Tibial artery (tissue), 4 donors: Measurements from ENCODE around the gene PCDHGA8.
A peak's percentile ranks its signal among the peaks of the same experiment; 100 is the strongest.
"Not testable (repeated sequence)": the region's sequence is repeated elsewhere in the genome, so short reads cannot be mapped to it uniquely, and the experiment has no call there.

ENCODE experiments used
- DNase-seq, 2 donors: peaks; one replicate each; pipeline ENCODE4 v3.0.0-alpha.2; 2019
- H3K27ac ChIP-seq, 2 donors: fragments of 200-600 bp; sonication (generic) in 1 of 2; 1 replicate in 1 of 2; 2 replicates in 1 of 2; pipeline ENCODE4 v1.5.1; 2018 to 2019; ENCODE audit warnings: mild to moderate bottlenecking in 1 of 2
- H3K27me3 ChIP-seq, 2 donors: fragments of 200-600 bp; sonication (generic) in 1 of 2; one replicate each; pipeline versions ENCODE4 v1.5.1 to v1.6.0; 2016 to 2019
- H3K36me3 ChIP-seq, 3 donors: fragments of 200-600 bp; sonication (generic) in 2 of 3; one replicate each; pipeline ENCODE4 v1.5.1; 2016 to 2019; ENCODE audit warnings: mild to moderate bottlenecking in 2 of 3
- H3K4me1 ChIP-seq, 4 donors: fragments of 200-600 bp; sonication (generic) in 2 of 4; 1 replicate in 3 of 4; 2 replicates in 1 of 4; pipeline ENCODE4 v1.5.1; 2016 to 2019
- H3K4me3 ChIP-seq, 2 donors: fragments of 200-600 bp; sonication (generic) in 1 of 2; 1 replicate in 1 of 2; 2 replicates in 1 of 2; pipeline ENCODE4 v1.5.1; 2018 to 2019; ENCODE audit warnings: mild to moderate bottlenecking in 2 of 2
- H3K9me3 ChIP-seq, 3 donors: fragments of 200-600 bp; sonication (generic) in 1 of 3; one replicate each; pipeline ENCODE4 v1.5.1; 2016 to 2019
- intact Hi-C: fragments of 100-400 bp; cut with DNase I; formaldehyde crosslinking; loops from one replicate; pipeline ENCODE4 v1.15.0; 2023; ENCODE audit warnings: low total_unique reads
- TF ChIP-seq, protein P1 (sequence below), 2 experiments: fragments of 200-600 bp in 1 of 2; fragments of 450-650 bp in 1 of 2; IDR thresholded peaks; one replicate each; pipeline ENCODE4 v1.5.1; 2017 to 2019; ENCODE audit warnings: antibody characterized with exemption in 2 of 2, mild to moderate bottlenecking in 1 of 2, moderate library complexity in 1 of 2

Gene PCDHGA8

DNA sequence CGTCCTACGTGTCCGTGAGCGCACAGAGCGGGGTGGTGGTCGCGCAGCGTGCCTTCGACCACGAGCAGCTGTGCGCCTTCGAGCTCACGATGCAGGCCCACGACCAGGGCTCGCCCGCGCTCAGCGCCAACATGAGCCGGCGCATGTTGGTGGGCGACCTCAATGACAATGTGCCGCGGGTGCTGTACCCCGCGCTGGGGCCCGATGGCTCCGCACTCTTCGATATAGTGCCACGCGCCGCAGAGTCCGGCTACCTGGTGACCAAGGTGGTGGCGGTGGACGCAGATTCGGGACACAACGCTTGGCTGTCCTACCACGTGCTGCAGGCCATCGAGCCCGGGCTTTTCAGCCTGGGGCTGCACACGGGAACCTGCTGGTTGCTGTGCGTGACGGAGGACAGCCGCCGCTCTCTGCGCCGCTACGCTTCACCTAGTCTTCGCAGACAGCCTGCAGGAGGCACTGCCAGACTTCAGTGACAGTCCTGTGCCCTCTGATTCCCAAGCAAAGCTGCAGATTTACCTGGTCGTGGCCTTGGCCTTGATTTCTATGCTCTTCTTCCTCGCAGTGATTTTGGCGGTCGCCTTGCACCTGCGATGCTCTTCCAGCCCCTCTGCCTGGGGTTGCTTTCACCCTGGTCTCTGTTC is 35.5 kb downstream of the PCDHGA8 start:
- no peak overlapping the region for H3K4me3 ChIP-seq
- H3K4me1 ChIP-seq = no peaks in the 10 kb centered on the region
- DNase-seq = no peak
- H3K27me3 ChIP-seq = no peaks in the 10 kb centered on the region
- intact Hi-C loops = loop anchor here (10.0 kb wide), 1 partner anchor 183 kb away; the partner anchor contains the start of gene PCDHB15
- peaks cover 23 to 99% (median 92%) of the 10 kb centered on the region in 3 donors for H3K9me3 ChIP-seq
- peaks cover 9 to 51% (median 40%) of the 10 kb centered on the region in 3 donors for H3K36me3 ChIP-seq
- TF ChIP-seq, protein P1, sequence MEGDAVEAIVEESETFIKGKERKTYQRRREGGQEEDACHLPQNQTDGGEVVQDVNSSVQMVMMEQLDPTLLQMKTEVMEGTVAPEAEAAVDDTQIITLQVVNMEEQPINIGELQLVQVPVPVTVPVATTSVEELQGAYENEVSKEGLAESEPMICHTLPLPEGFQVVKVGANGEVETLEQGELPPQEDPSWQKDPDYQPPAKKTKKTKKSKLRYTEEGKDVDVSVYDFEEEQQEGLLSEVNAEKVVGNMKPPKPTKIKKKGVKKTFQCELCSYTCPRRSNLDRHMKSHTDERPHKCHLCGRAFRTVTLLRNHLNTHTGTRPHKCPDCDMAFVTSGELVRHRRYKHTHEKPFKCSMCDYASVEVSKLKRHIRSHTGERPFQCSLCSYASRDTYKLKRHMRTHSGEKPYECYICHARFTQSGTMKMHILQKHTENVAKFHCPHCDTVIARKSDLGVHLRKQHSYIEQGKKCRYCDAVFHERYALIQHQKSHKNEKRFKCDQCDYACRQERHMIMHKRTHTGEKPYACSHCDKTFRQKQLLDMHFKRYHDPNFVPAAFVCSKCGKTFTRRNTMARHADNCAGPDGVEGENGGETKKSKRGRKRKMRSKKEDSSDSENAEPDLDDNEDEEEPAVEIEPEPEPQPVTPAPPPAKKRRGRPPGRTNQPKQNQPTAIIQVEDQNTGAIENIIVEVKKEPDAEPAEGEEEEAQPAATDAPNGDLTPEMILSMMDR (IDR thresholded peaks at IDR 0.05) = no peak
- no peak overlapping the region for H3K27ac ChIP-seq

DNA sequence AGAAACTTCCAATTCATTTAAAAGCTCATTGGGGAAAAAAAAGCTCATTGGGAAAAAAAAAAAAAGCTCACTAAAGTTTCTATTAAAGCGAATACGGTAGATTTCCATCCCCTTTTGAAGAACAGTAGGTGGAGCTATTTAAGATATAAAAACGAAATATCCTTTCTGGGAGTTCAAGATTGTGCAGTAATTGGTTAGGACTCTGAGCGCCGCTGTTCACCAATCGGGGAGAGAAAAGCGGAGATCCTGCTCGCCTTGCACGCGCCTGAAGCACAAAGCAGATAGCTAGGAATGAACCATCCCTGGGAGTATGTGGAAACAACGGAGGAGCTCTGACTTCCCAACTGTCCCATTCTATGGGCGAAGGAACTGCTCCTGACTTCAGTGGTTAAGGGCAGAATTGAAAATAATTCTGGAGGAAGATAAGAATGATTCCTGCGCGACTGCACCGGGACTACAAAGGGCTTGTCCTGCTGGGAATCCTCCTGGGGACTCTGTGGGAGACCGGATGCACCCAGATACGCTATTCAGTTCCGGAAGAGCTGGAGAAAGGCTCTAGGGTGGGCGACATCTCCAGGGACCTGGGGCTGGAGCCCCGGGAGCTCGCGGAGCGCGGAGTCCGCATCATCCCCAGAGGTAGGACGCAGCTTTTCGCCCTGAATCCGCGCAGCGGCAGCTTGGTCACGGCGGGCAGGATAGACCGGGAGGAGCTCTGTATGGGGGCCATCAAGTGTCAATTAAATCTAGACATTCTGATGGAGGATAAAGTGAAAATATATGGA is 38.1 kb downstream of the PCDHGA8 start, which contains the start of gene PCDHGA12:
Gene PCDHGA12 (plus strand): TSS at position 176 of the 782 bp plus-strand sequence. CDS start 253 bp downstream, at position 429.
- intact Hi-C loops = no loop called here

DNA sequence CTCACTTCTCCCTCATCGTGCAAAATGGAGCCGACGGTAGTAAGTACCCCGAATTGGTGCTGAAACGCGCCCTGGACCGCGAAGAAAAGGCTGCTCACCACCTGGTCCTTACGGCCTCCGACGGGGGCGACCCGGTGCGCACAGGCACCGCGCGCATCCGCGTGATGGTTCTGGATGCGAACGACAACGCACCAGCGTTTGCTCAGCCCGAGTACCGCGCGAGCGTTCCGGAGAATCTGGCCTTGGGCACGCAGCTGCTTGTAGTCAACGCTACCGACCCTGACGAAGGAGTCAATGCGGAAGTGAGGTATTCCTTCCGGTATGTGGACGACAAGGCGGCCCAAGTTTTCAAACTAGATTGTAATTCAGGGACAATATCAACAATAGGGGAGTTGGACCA is 38.9 kb downstream of the PCDHGA8 start:
- TF ChIP-seq, protein P1 (IDR thresholded peaks at IDR 0.05) = no peak
- Histone ChIP-seq H3K36me3 (peaks cover 9 to 31% (median 30%) of the 10 kb centered on the region in 3 donors), H3K9me3 (peaks cover 17 to 97% (median 89%) of the 10 kb centered on the region in 3 donors), H3K27me3 (no peaks in the 10 kb centered on the region), H3K27ac (no peak overlapping the region), H3K4me3 (peak overlapping the region; percentile 30 to 32), H3K4me1 (no peaks in the 10 kb centered on the region)
- intact Hi-C loops = no loop called here
- DNase-seq = no peak

More for the DNA sequence above, 38.1 kb downstream of the PCDHGA8 start, which contains the start of gene PCDHGA12:
- peaks cover 19 to 97% (median 89%) of the 10 kb centered on the region in 3 donors for H3K9me3 ChIP-seq
- no peaks in the 10 kb centered on the region for H3K4me1 ChIP-seq
- TF ChIP-seq, protein P1 (IDR thresholded peaks at IDR 0.05) = peak; percentile 9 to 22
- no peaks in the 10 kb centered on the region for H3K27me3 ChIP-seq
- H3K4me3 ChIP-seq = peak within 1 kb of the TSS; percentile 30 to 32
- H3K36me3 ChIP-seq = peaks cover 9 to 35% (median 30%) of the 10 kb centered on the region in 3 donors
- DNase-seq = peak in 1 of 2 donors; percentile 63
- no peak within 1 kb of the TSS for H3K27ac ChIP-seq

DNA sequence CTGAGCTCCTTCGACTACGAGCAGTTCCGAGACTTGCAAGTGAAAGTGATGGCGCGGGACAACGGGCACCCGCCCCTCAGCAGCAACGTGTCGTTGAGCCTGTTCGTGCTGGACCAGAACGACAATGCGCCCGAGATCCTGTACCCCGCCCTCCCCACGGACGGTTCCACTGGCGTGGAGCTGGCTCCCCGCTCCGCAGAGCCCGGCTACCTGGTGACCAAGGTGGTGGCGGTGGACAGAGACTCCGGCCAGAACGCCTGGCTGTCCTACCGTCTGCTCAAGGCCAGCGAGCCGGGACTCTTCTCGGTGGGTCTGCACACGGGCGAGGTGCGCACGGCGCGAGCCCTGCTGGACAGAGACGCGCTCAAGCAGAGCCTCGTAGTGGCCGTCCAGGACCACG is 39.9 kb downstream of the PCDHGA8 start:
- H3K4me1 ChIP-seq = not testable (repeated sequence)

DNA sequence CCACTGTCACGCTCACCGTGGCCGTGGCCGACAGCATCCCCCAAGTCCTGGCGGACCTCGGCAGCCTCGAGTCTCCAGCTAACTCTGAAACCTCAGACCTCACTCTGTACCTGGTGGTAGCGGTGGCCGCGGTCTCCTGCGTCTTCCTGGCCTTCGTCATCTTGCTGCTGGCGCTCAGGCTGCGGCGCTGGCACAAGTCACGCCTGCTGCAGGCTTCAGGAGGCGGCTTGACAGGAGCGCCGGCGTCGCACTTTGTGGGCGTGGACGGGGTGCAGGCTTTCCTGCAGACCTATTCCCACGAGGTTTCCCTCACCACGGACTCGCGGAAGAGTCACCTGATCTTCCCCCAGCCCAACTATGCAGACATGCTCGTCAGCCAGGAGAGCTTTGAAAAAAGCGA is 40.3 kb downstream of the PCDHGA8 start:
- H3K27me3 ChIP-seq, H3K4me1 ChIP-seq, intact Hi-C loops, DNase-seq, H3K4me3 ChIP-seq, H3K27ac ChIP-seq: not testable (repeated sequence)
- Histone ChIP-seq H3K36me3 (peaks cover 5 to 36% (median 27%) of the 10 kb centered on the region in 3 donors), H3K9me3 (peaks cover 11 to 97% (median 83%) of the 10 kb centered on the region in 3 donors)

More for the DNA sequence above, 39.9 kb downstream of the PCDHGA8 start:
- DNase-seq, intact Hi-C loops, H3K27ac ChIP-seq, H3K4me3 ChIP-seq, H3K27me3 ChIP-seq: not testable (repeated sequence)
- peaks cover 9 to 36% (median 27%) of the 10 kb centered on the region in 3 donors for H3K36me3 ChIP-seq
- H3K9me3 ChIP-seq = peaks cover 11 to 97% (median 87%) of the 10 kb centered on the region in 3 donors

DNA sequence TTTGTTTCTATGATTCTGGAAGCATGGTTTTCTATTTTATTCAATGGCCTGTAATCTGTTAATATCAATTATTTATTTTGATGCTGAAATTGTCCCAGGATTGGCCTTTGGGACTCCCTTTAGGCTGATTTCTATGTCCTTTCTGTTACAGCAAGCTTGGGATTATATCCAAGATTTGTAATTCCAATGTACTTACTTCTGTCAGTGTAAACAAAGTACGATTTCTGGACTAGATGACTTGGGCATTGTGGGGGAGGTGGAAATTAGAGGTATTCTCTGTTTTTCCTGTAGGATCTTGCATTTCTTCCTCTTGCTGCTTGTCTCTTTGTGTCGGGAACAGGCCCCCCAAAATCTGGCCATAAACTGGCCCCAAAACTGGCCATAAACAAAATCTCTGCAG is 41.6 kb downstream of the PCDHGA8 start:
- TF ChIP-seq, protein P1 (IDR thresholded peaks at IDR 0.05) = no peak
- Histone ChIP-seq H3K9me3 (peaks cover 7 to 95% (median 75%) of the 10 kb centered on the region in 3 donors), H3K36me3 (peaks cover 0 to 38% (median 16%) of the 10 kb centered on the region in 3 donors), H3K4me1 (no peaks in the 10 kb centered on the region), H3K27me3 (no peaks in the 10 kb centered on the region), H3K27ac (no peak overlapping the region), H3K4me3 (no peak overlapping the region)
- intact Hi-C loops = no loop called here
- DNase-seq = no peak
